Uterus (tissue), 2 donors: ENCODE results near the gene PAN3.

Experiments used
- CTCF ChIP-seq, 4 experiments: fragments of 200-600 bp in 2 of 4; fragments of 450-650 bp in 2 of 4; sonication (generic) in 2 of 4; IDR thresholded peaks; one replicate each; pipeline ENCODE4 v1.5.1; 2016 to 2019; ENCODE audit warnings: antibody characterized with exemption in 4 of 4, mild to moderate bottlenecking in 2 of 4, moderate library complexity in 1 of 4
- POLR2A ChIP-seq, 2 donors: fragments of 450-650 bp; IDR thresholded peaks; one replicate each; pipeline ENCODE4 v1.6.1; 2016; ENCODE audit warnings: antibody characterized with exemption in 2 of 2, mild to moderate bottlenecking in 1 of 2, moderate library complexity in 1 of 2

- no peak for TF ChIP-seq CTCF (IDR thresholded peaks at IDR 0.05)
- TF ChIP-seq POLR2A (IDR thresholded peaks at IDR 0.05), result no peak
Observed at GRCh38 chr13:28271056-28271840, 132.9 kb downstream of the PAN3 start.
